Naive thymus-derived CD8-positive, alpha-beta T cell (primary cell): ENCODE measurements around the gene DLG2. TPM values are rescaled to one million over a fixed set of nuclear protein-coding genes. Genes with fewer than 3 reads are reported as not detected.
"Not testable (repeated sequence)": the region's sequence is repeated elsewhere in the genome, so short reads cannot be mapped to it uniquely, and the experiment has no call there.

Experiments used
- ATAC-seq, 2 donors: fragments of 150-1000 bp; cut with Tn5 transposase in 1 of 2; sonication (Bioruptor Pico), chemical (Tn5 transposase) in 1 of 2; 1 replicate in 1 of 2; 2 replicates in 1 of 2; pipeline ENCODE4 v1.10.0; 2021; ENCODE audit warnings: mild to moderate bottlenecking in 2 of 2, moderate library complexity in 2 of 2
- POLR2A ChIA-PET: fragments of 350-600 bp; sonication (Branson Sonifier 250); formaldehyde crosslinking; loops from one replicate; lab custom pipeline; 2021; ENCODE audit warnings: antibody characterized with exemption; lab: Charles Lee
- DNase-seq, 10 donors: peaks; one replicate each; pipeline versions ENCODE4 v3.0.0 to v3.0.0-alpha.2; 2020 to 2022
- H3K27ac Mint-ChIP-seq, 10 donors: one replicate each; pipeline ENCODE4 v1.8.0; 2020 to 2022; ENCODE audit warnings: mild to moderate bottlenecking in 10 of 10, mixed read lengths in 10 of 10, moderate library complexity in 4 of 10, inconsistent platforms in 1 of 10
- H3K27me3 Mint-ChIP-seq, 5 donors: one replicate each; pipeline ENCODE4 v1.8.0; 2021 to 2022; ENCODE audit warnings: mixed read lengths in 5 of 5
- H3K36me3 Mint-ChIP-seq, 3 donors: one replicate each; pipeline ENCODE4 v1.8.0; 2020 to 2022; ENCODE audit warnings: mixed read lengths in 3 of 3, mild to moderate bottlenecking in 2 of 3, inconsistent platforms in 1 of 3
- H3K4me1 Mint-ChIP-seq, 4 donors: one replicate each; pipeline ENCODE4 v1.8.0; 2021 to 2022; ENCODE audit warnings: mixed read lengths in 4 of 4
- H3K4me3 Mint-ChIP-seq, 10 donors: one replicate each; pipeline ENCODE4 v1.8.0; 2020 to 2022; ENCODE audit warnings: mild to moderate bottlenecking in 10 of 10, mixed read lengths in 10 of 10, moderate library complexity in 6 of 10, inconsistent platforms in 1 of 10
- H3K9me3 Mint-ChIP-seq, 9 donors: one replicate each; pipeline ENCODE4 v1.8.0; 2020 to 2022; ENCODE audit warnings: mixed read lengths in 9 of 9, mild to moderate bottlenecking in 3 of 9, inconsistent platforms in 1 of 9, moderate library complexity in 1 of 9
- polyA plus RNA-seq, 3 donors: library from polyadenylated mRNA; unstranded; fragments of 300-500 nt; fragmentation: Illumina TruSeq; gene quantifications; one replicate each; pipeline ENCODE4 v1.2.3, GENCODE V29; 2021
- total RNA-seq, 8 experiments: library from RNA in 2 of 8; stranded (reverse) in 2 of 8; gene quantifications; one replicate each; pipeline ENCODE4 v1.2.3 and lab custom pipeline; 2021 to 2026

The DLG2 gene
- total and polyA plus RNA-seq, 5 experiments from 2014 or later, result 0.86 to 6.2 (median 2.5) TPM

- peaks cover 7 to 49% (median 14%) of the 10 kb centered on the region in 9 donors for H3K9me3 Mint-ChIP-seq
- H3K27ac Mint-ChIP-seq, result no peak overlapping the region
- no peak for DNase-seq
- H3K27me3 Mint-ChIP-seq, result no peaks in the 10 kb centered on the region
- H3K36me3 Mint-ChIP-seq, result peaks cover 0 to 8% (median 0%) of the 10 kb centered on the region in 3 donors
- no peak overlapping the region for H3K4me3 Mint-ChIP-seq
- no peak for ATAC-seq
- POLR2A ChIA-PET, result no interaction called here
- no peaks in the 10 kb centered on the region for H3K4me1 Mint-ChIP-seq
Measured at GRCh38 chr11:85044911-85045310, 582.2 kb downstream of the DLG2 start.

- H3K4me1 Mint-ChIP-seq, result no peaks in the 10 kb centered on the region
- H3K4me3 Mint-ChIP-seq, result no peak overlapping the region
- H3K27ac Mint-ChIP-seq, result no peak overlapping the region
- peaks cover 0 to 7% (median 0%) of the 10 kb centered on the region in 3 donors for H3K36me3 Mint-ChIP-seq
- POLR2A ChIA-PET, result no interaction called here
- peaks cover 10 to 54% (median 17%) of the 10 kb centered on the region in 9 donors for H3K9me3 Mint-ChIP-seq
- H3K27me3 Mint-ChIP-seq, result no peaks in the 10 kb centered on the region
- ATAC-seq (no peak), DNase-seq (no peak)
Measured at GRCh38 chr11:85042361-85042760, 584.8 kb downstream of the DLG2 start.

GRCh38 chr11:85040166-85040565, 587.0 kb downstream of the DLG2 start:
- Mint-ChIP-seq H3K9me3 (peaks cover 5 to 42% (median 16%) of the 10 kb centered on the region in 9 donors), H3K4me1 (no peaks in the 10 kb centered on the region), H3K27ac (no peak overlapping the region), H3K36me3 (peaks cover 0 to 5% (median 0%) of the 10 kb centered on the region in 3 donors), H3K4me3 (no peak overlapping the region), H3K27me3 (no peaks in the 10 kb centered on the region)
- DNase-seq (no peak), ATAC-seq (no peak)
- POLR2A ChIA-PET, result no interaction called here

GRCh38 chr11:85029964-85030363, 597.2 kb downstream of the DLG2 start:
- DNase-seq (no peak), ATAC-seq (no peak)
- H3K4me3 Mint-ChIP-seq, result no peak overlapping the region
- H3K27ac Mint-ChIP-seq, result no peak overlapping the region
- peaks cover 1 to 35% (median 11%) of the 10 kb centered on the region in 9 donors for H3K9me3 Mint-ChIP-seq
- H3K27me3 Mint-ChIP-seq, result no peaks in the 10 kb centered on the region
- H3K36me3 Mint-ChIP-seq, result peaks cover 0 to 5% (median 2%) of the 10 kb centered on the region in 3 donors
- POLR2A ChIA-PET, result no interaction called here
- H3K4me1 Mint-ChIP-seq, result no peaks in the 10 kb centered on the region

- H3K4me3 Mint-ChIP-seq, result no peak overlapping the region
- H3K4me1 Mint-ChIP-seq, result no peaks in the 10 kb centered on the region
- H3K27me3 Mint-ChIP-seq, result no peaks in the 10 kb centered on the region
- H3K9me3 Mint-ChIP-seq, result peaks cover 0 to 36% (median 10%) of the 10 kb centered on the region in 9 donors
- POLR2A ChIA-PET, result no interaction called here
- H3K27ac Mint-ChIP-seq, result no peak overlapping the region
- peak in 2 of 10 donors; percentile 1 to 30 for DNase-seq
- ATAC-seq, result no peak
- H3K36me3 Mint-ChIP-seq, result peaks cover 0 to 2% (median 0%) of the 10 kb centered on the region in 3 donors
Measured at GRCh38 chr11:85028329-85029101, 598.6 kb downstream of the DLG2 start.

GRCh38 chr11:85027346-85027745, 599.8 kb downstream of the DLG2 start:
- POLR2A ChIA-PET, result no interaction called here
- H3K27me3 Mint-ChIP-seq, result no peaks in the 10 kb centered on the region
- no peak overlapping the region for H3K27ac Mint-ChIP-seq
- no peak overlapping the region for H3K4me3 Mint-ChIP-seq
- peaks cover 0 to 47% (median 13%) of the 10 kb centered on the region in 9 donors for H3K9me3 Mint-ChIP-seq
- H3K4me1 Mint-ChIP-seq, result no peaks in the 10 kb centered on the region
- ATAC-seq (no peak), DNase-seq (no peak)
- H3K36me3 Mint-ChIP-seq, result peaks cover 0 to 2% (median 0%) of the 10 kb centered on the region in 3 donors

- H3K36me3 Mint-ChIP-seq, result peaks cover 0 to 10% (median 0%) of the 10 kb centered on the region in 3 donors
- no peaks in the 10 kb centered on the region for H3K4me1 Mint-ChIP-seq
- H3K9me3 Mint-ChIP-seq, result peaks cover 0 to 40% (median 18%) of the 10 kb centered on the region in 9 donors
- ATAC-seq, result no peak
- H3K27me3 Mint-ChIP-seq, result no peaks in the 10 kb centered on the region
- H3K4me3 Mint-ChIP-seq, result no peak overlapping the region
- H3K27ac Mint-ChIP-seq, result peak overlapping the region in 1 of 10 donors; percentile 44
- POLR2A ChIA-PET, result no interaction called here
- DNase-seq, result no peak
Measured at GRCh38 chr11:85021058-85021457, 606.1 kb downstream of the DLG2 start.

- Mint-ChIP-seq H3K27ac (no peak overlapping the region), H3K4me3 (no peak overlapping the region), H3K4me1 (no peaks in the 10 kb centered on the region), H3K9me3 (peaks cover 15 to 89% (median 49%) of the 10 kb centered on the region in 9 donors), H3K36me3 (peaks cover 0 to 30% (median 2%) of the 10 kb centered on the region in 3 donors), H3K27me3 (no peaks in the 10 kb centered on the region)
- POLR2A ChIA-PET, result no interaction called here
- ATAC-seq (no peak), DNase-seq (no peak)
Measured at GRCh38 chr11:84993386-84993785, 633.8 kb downstream of the DLG2 start.

GRCh38 chr11:84990141-84990540, 637.0 kb downstream of the DLG2 start:
- H3K4me1 Mint-ChIP-seq, result no peaks in the 10 kb centered on the region
- ATAC-seq, result no peak
- H3K27ac Mint-ChIP-seq, result no peak overlapping the region
- peaks cover 0 to 26% (median 2%) of the 10 kb centered on the region in 3 donors for H3K36me3 Mint-ChIP-seq
- H3K4me3 Mint-ChIP-seq, result no peak overlapping the region
- no peak for DNase-seq
- no peaks in the 10 kb centered on the region for H3K27me3 Mint-ChIP-seq
- POLR2A ChIA-PET, result no interaction called here
- H3K9me3 Mint-ChIP-seq, result peaks cover 20 to 89% (median 57%) of the 10 kb centered on the region in 9 donors

GRCh38 chr11:84987686-84988187, 639.4 kb downstream of the DLG2 start:
- H3K4me1 Mint-ChIP-seq, H3K4me3 Mint-ChIP-seq, POLR2A ChIA-PET, H3K27ac Mint-ChIP-seq, DNase-seq, H3K27me3 Mint-ChIP-seq, ATAC-seq: not testable (repeated sequence)
- Mint-ChIP-seq H3K36me3 (peaks cover 0 to 44% (median 5%) of the 10 kb centered on the region in 3 donors), H3K9me3 (peaks cover 22 to 97% (median 65%) of the 10 kb centered on the region in 9 donors)

- Mint-ChIP-seq H3K27me3 (no peaks in the 10 kb centered on the region), H3K27ac (no peak overlapping the region), H3K36me3 (peaks cover 0 to 52% (median 5%) of the 10 kb centered on the region in 3 donors), H3K4me3 (no peak overlapping the region), H3K9me3 (peaks cover 17 to 85% (median 58%) of the 10 kb centered on the region in 9 donors), H3K4me1 (no peaks in the 10 kb centered on the region)
- DNase-seq (no peak), ATAC-seq (no peak)
- POLR2A ChIA-PET, result no interaction called here
Measured at GRCh38 chr11:84981301-84981700, 645.8 kb downstream of the DLG2 start.

GRCh38 chr11:84969103-84969502, 658.0 kb downstream of the DLG2 start:
- POLR2A ChIA-PET, result no interaction called here
- no peak overlapping the region for H3K4me3 Mint-ChIP-seq
- ATAC-seq (no peak), DNase-seq (no peak)
- peaks cover 0 to 20% (median 0%) of the 10 kb centered on the region in 3 donors for H3K36me3 Mint-ChIP-seq
- H3K27ac Mint-ChIP-seq, result no peak overlapping the region
- peaks cover 9 to 74% (median 28%) of the 10 kb centered on the region in 9 donors for H3K9me3 Mint-ChIP-seq
- H3K4me1 Mint-ChIP-seq, result no peaks in the 10 kb centered on the region
- no peaks in the 10 kb centered on the region for H3K27me3 Mint-ChIP-seq

- no peak overlapping the region for H3K27ac Mint-ChIP-seq
- H3K4me3 Mint-ChIP-seq, result no peak overlapping the region
- H3K4me1 Mint-ChIP-seq, result no peaks in the 10 kb centered on the region
- peaks cover 9 to 55% (median 24%) of the 10 kb centered on the region in 9 donors for H3K9me3 Mint-ChIP-seq
- peaks cover 0 to 14% (median 0%) of the 10 kb centered on the region in 3 donors for H3K36me3 Mint-ChIP-seq
- ATAC-seq (no peak), DNase-seq (no peak)
- POLR2A ChIA-PET, result no interaction called here
- no peaks in the 10 kb centered on the region for H3K27me3 Mint-ChIP-seq
Measured at GRCh38 chr11:84965484-84965883, 661.7 kb downstream of the DLG2 start.
